A673 (cell line): ENCODE results near the gene FAM124A.
"Not testable (repeated sequence)": the region's sequence is repeated elsewhere in the genome, so short reads cannot be mapped to it uniquely, and the experiment has no call there.

Experiments
- CTCF ChIP-seq: fragments of 300-800, 200-600 bp; sonication (generic); conservative IDR thresholded peaks from 2 replicates; pipeline ENCODE4 v1.5.1; 2017; ENCODE audit warnings: low read depth, mild to moderate bottlenecking, antibody characterized with exemption, low read length, moderate library complexity, mixed read lengths
- EZH2 ChIP-seq: fragments of 200-600 bp; sonication (generic); IDR thresholded peaks from 2 replicates; pipeline ENCODE4 v1.6.1; 2017; ENCODE audit warnings: borderline replicate concordance, low read depth, mild to moderate bottlenecking, mixed read lengths, antibody characterized with exemption, low read length; ENCODE audit not compliant: poor library complexity, severe bottlenecking

- not testable (repeated sequence) for TF ChIP-seq CTCF, EZH2
These were observed 60.7 kb downstream of the FAM124A start for GRCh38 chr13:51282923-51283322.
